Vagina (tissue), 2 donors: ENCODE results near the gene IMPG2.

ENCODE experiments used
- POLR2A ChIP-seq, 2 donors: fragments of 450-650 bp; IDR thresholded peaks; one replicate each; pipeline ENCODE4 v1.6.1; 2017; ENCODE audit warnings: antibody characterized with exemption in 2 of 2, mild to moderate bottlenecking in 2 of 2, moderate library complexity in 2 of 2
- TF ChIP-seq, protein P1 (sequence below), 3 experiments: fragments of 450-650 bp in 2 of 3; fragments of 200-600 bp in 1 of 3; sonication (generic) in 1 of 3; IDR thresholded peaks; one replicate each; pipeline ENCODE4 v1.5.1; 2017 to 2019; ENCODE audit warnings: antibody characterized with exemption in 3 of 3, mild to moderate bottlenecking in 2 of 3, moderate library complexity in 2 of 3

DNA sequence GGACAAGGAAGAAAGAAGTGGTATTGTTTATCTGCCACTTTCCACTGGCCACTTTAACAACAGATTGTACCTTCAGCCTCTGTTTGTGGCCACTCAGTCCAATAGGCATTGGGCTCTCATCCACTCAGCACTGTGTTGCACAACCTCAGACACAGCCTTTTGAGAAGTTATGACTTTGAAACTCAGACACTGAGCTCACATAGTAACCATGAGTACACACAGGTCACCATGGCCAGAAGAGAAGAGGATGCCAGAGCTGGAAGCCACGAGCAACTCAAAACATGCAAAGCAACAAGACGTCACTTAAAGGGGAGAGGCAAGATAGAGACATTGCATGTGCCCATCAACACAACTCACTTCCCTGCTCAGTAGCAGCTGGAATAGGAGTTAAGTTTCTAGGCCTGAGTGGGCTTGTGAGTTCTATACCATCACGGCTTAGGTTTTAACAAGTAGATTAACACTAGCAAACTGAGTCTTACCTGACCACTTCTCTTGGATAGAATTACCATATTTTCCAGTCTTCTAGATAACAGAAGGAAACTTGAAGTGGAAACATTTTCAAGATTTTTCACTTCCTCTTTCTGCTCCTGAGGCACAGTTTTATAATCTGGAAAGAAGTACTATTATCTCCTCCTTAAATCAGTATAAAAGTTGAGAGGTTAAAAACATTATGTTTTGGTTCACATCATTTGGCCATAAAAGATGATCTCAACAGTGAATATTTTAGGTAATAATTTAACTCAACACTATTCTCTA is 103.5 kb downstream of the IMPG2 start:
- TF ChIP-seq, protein P1, sequence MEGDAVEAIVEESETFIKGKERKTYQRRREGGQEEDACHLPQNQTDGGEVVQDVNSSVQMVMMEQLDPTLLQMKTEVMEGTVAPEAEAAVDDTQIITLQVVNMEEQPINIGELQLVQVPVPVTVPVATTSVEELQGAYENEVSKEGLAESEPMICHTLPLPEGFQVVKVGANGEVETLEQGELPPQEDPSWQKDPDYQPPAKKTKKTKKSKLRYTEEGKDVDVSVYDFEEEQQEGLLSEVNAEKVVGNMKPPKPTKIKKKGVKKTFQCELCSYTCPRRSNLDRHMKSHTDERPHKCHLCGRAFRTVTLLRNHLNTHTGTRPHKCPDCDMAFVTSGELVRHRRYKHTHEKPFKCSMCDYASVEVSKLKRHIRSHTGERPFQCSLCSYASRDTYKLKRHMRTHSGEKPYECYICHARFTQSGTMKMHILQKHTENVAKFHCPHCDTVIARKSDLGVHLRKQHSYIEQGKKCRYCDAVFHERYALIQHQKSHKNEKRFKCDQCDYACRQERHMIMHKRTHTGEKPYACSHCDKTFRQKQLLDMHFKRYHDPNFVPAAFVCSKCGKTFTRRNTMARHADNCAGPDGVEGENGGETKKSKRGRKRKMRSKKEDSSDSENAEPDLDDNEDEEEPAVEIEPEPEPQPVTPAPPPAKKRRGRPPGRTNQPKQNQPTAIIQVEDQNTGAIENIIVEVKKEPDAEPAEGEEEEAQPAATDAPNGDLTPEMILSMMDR (IDR thresholded peaks at IDR 0.05) = no peak
- TF ChIP-seq POLR2A (IDR thresholded peaks at IDR 0.05) = no peak
